T1000 (cell line): ENCODE results near the gene PTH1R.

Source experiments
- DNase-seq: peaks from one replicate; lab custom pipeline; 2025; ENCODE audit warnings: mixed read lengths; lab: John Stamatoyannopoulos, UW

The PTH1R gene

GRCh38 chr3:46864061-46864881 is 13.2 kb upstream of the PTH1R start:
- no peak for DNase-seq

GRCh38 chr3:46865031-46865507 is 12.5 kb upstream of the PTH1R start:
- DNase-seq: no peak

- DNase-seq: no peak
Measured at GRCh38 chr3:46865546-46865945, 12.0 kb upstream of the PTH1R start.

- no peak for DNase-seq
Measured at GRCh38 chr3:46866032-46866595, 11.4 kb upstream of the PTH1R start.

- peak; percentile 38 for DNase-seq
Measured at GRCh38 chr3:46866720-46867549, 10.6 kb upstream of the PTH1R start.

GRCh38 chr3:46867550-46867898 is 10.0 kb upstream of the PTH1R start:
- DNase-seq: no peak

- DNase-seq: no peak
Measured at GRCh38 chr3:46868287-46868686, 9.2 kb upstream of the PTH1R start.

- no peak for DNase-seq
Measured at GRCh38 chr3:46868948-46869347, 8.6 kb upstream of the PTH1R start.

GRCh38 chr3:46869440-46869839 is 8.1 kb upstream of the PTH1R start:
- DNase-seq: no peak

- DNase-seq: no peak
Measured at GRCh38 chr3:46870651-46871050, 6.9 kb upstream of the PTH1R start.

- DNase-seq: no peak
Measured at GRCh38 chr3:46871222-46871621, 6.3 kb upstream of the PTH1R start.

- no peak for DNase-seq
Measured at GRCh38 chr3:46873521-46873920, 4.0 kb upstream of the PTH1R start.

GRCh38 chr3:46874430-46874829 is 3.1 kb upstream of the PTH1R start:
- DNase-seq: no peak

GRCh38 chr3:46875560-46875959 is 2.0 kb upstream of the PTH1R start:
- no peak for DNase-seq

- DNase-seq: no peak
Measured at GRCh38 chr3:46876313-46877300, 914 bp upstream of the PTH1R start.

- DNase-seq: no peak
Measured at GRCh38 chr3:46878781-46879436, 1.4 kb downstream of the PTH1R start.

GRCh38 chr3:46880884-46881595 is 3.5 kb downstream of the PTH1R start:
- no peak for DNase-seq

GRCh38 chr3:46881596-46882376 is 4.3 kb downstream of the PTH1R start:
- DNase-seq: no peak

- DNase-seq: no peak
Measured at GRCh38 chr3:46882377-46883053, 5.0 kb downstream of the PTH1R start.
